Endothelial cell of umbilical vein (primary cell): ENCODE results near the gene TRMT44. TPM values are rescaled to one million over a fixed set of nuclear protein-coding genes. Genes with fewer than 3 reads are reported as not detected.

Source experiments
- BruUV-seq: library from RNA; stranded (reverse); fragments of 400-500 nt; replicated peaks from 2 replicates; lab custom pipeline; 2021; lab: Mats Ljungman, UMichigan
- CTCF ChIA-PET: fragments of 300-600, 350-600 bp; sonication (Branson Sonifier 250); formaldehyde crosslinking; loops from one replicate; lab custom pipeline; 2021; ENCODE audit warnings: antibody characterized with exemption, inconsistent platforms; lab: Charles Lee
- POLR2A ChIA-PET: fragments of 300-600, 350-600 bp; sonication (Branson Sonifier 250); formaldehyde crosslinking; loops from one replicate; lab custom pipeline; 2021; ENCODE audit warnings: antibody characterized with exemption, inconsistent platforms; lab: Charles Lee
- DNase-seq: peaks from one replicate; pipeline ENCODE4 v3.0.0-alpha.2; 2011; ENCODE audit warnings: low read depth, low spot score
- FAIRE-seq: peaks from 2 replicates; lab custom pipeline; 2011; peaks lifted over from hg19 to GRCh38; lab: Jason Lieb, UNC
- H2AFZ ChIP-seq: 2 replicates; pipeline ENCODE4 v1.6.0; 2012; ENCODE audit warnings: low read depth, low read length, control low read depth, inconsistent platforms
- H3K27ac ChIP-seq: 2 replicates; pipeline ENCODE4 v1.5.1; 2011; ENCODE audit warnings: low read depth, mild to moderate bottlenecking, control low read depth, low read length, moderate library complexity; ENCODE audit not compliant: insufficient read depth
- H3K27me3 ChIP-seq, 2 experiments: 2 replicates each; pipeline versions ENCODE4 v1.6.0 to v1.6.1; 2011; ENCODE audit warnings: low read length in 2 of 2, mixed read lengths in 1 of 2; ENCODE audit not compliant: control insufficient read depth in 2 of 2, insufficient read depth in 2 of 2
- H3K36me3 ChIP-seq, 2 experiments: 2 replicates in 1 of 2; 3 replicates in 1 of 2; pipeline ENCODE4 v1.5.1; 2011; ENCODE audit warnings: low read length in 2 of 2, mild to moderate bottlenecking in 1 of 2, moderate library complexity in 1 of 2; ENCODE audit not compliant: control insufficient read depth in 2 of 2, insufficient read depth in 2 of 2; ENCODE audit errors: extremely low read depth in 1 of 2
- H3K4me1 ChIP-seq: 3 replicates; pipeline ENCODE4 v1.5.1; 2011; ENCODE audit warnings: mild to moderate bottlenecking, low read length; ENCODE audit not compliant: control insufficient read depth, insufficient read depth; ENCODE audit errors: extremely low read depth
- H3K4me2 ChIP-seq: 2 replicates; pipeline ENCODE4 v1.6.1; 2011; ENCODE audit warnings: low read length, control low read depth, mixed read lengths; ENCODE audit not compliant: insufficient read depth
- H3K4me3 ChIP-seq, 3 experiments: fragments of 200-600 bp in 1 of 3; sonication (generic), shearing (Covaris generic) in 1 of 3; replicated peaks in 1 of 3; 2 replicates each; pipeline ENCODE4 v1.5.1; 2011 to 2016; ENCODE audit warnings: control low read depth in 3 of 3, low read length in 3 of 3, mild to moderate bottlenecking in 2 of 3, inconsistent platforms in 1 of 3, low read depth in 1 of 3, moderate library complexity in 1 of 3; ENCODE audit not compliant: insufficient read depth in 1 of 3
- H3K79me2 ChIP-seq: 2 replicates; pipeline ENCODE4 v1.6.0; 2012; ENCODE audit warnings: low read length, inconsistent platforms; ENCODE audit not compliant: control insufficient read depth, insufficient read depth
- H3K9ac ChIP-seq: replicated peaks from 2 replicates; pipeline ENCODE3; 2011; ENCODE audit warnings: low read length, control low read depth; ENCODE audit not compliant: insufficient read depth; ENCODE audit errors: extremely low read depth
- H3K9me1 ChIP-seq: replicated peaks from 3 replicates; pipeline ENCODE4 v1.6.0; 2011; ENCODE audit warnings: mild to moderate bottlenecking, low read length; ENCODE audit not compliant: control insufficient read depth, insufficient read depth; ENCODE audit errors: extremely low read depth
- H3K9me3 ChIP-seq: replicated peaks from 2 replicates; pipeline ENCODE4 v1.5.1; 2012; ENCODE audit warnings: low read length, inconsistent platforms; ENCODE audit not compliant: control insufficient read depth, insufficient read depth
- H4K20me1 ChIP-seq: replicated peaks from 2 replicates; pipeline ENCODE3; 2011; ENCODE audit warnings: mild to moderate bottlenecking, low read length; ENCODE audit not compliant: control insufficient read depth, insufficient read depth; ENCODE audit errors: extremely low read depth
- EZH2 ChIP-seq: IDR thresholded peaks from 2 replicates; pipeline ENCODE4 v1.6.1; 2012; ENCODE audit warnings: borderline replicate concordance, low read depth, mild to moderate bottlenecking, moderate library complexity, low read length, inconsistent platforms; ENCODE audit not compliant: severe bottlenecking
- FOS ChIP-seq: IDR thresholded peaks from 2 replicates; pipeline ENCODE4 v1.6.1; 2011; ENCODE audit warnings: mild to moderate bottlenecking, low read length, moderate library complexity, borderline replicate concordance; ENCODE audit not compliant: insufficient read depth
- GATA2 ChIP-seq: IDR thresholded peaks from 2 replicates; pipeline ENCODE4 v1.7.0; 2011; ENCODE audit warnings: low read depth, mild to moderate bottlenecking, moderate library complexity, mixed read lengths, low read length; ENCODE audit not compliant: insufficient read length, insufficient read depth
- JUN ChIP-seq: IDR thresholded peaks from 2 replicates; pipeline ENCODE4 v1.6.1; 2011; ENCODE audit warnings: borderline replicate concordance, low read depth; ENCODE audit not compliant: insufficient read length, insufficient read depth
- MYC ChIP-seq: IDR thresholded peaks from one replicate; pipeline ENCODE4 v1.6.1; 2011; ENCODE audit warnings: mild to moderate bottlenecking, low read depth, low read length
- POLR2A ChIP-seq: IDR thresholded peaks from 2 replicates; pipeline ENCODE4 v1.6.1; 2012; ENCODE audit warnings: low read depth, mild to moderate bottlenecking, control low read depth, low read length
- POLR2AphosphoS5 ChIP-seq: IDR thresholded peaks from 2 replicates; pipeline ENCODE4 v1.6.1; 2012; ENCODE audit warnings: low read depth, mild to moderate bottlenecking, control low read depth, low read length, moderate library complexity; ENCODE audit not compliant: insufficient read depth
- dilution Hi-C: fragments of 300-500 bp; cut with MboI; formaldehyde crosslinking; loops from one replicate; pipeline ENCODE4 v1.15.0; 2019; ENCODE audit warnings: low sequenced_read_pairs; ENCODE audit not compliant: extremely low pct_ligation_motif_present
- intact Hi-C: fragments of 100-400 bp; cut with micrococcal nuclease; formaldehyde crosslinking; loops from one replicate; pipeline ENCODE4 v1.10.0; 2022
- polyA plus RNA-seq, 4 experiments: library from polyadenylated mRNA; depleted of rRNA in 3 of 4; stranded (reverse) in 3 of 4; unstranded in 1 of 4; fragments of >200 nt; gene quantifications; 2 replicates each; pipeline versions ENCODE4 v1.2.1 to v1.2.3, GENCODE V29; 2011 to 2012; ENCODE audit warnings: missing spikeins in 1 of 4
- total RNA-seq: library from RNA; stranded (reverse); gene quantifications from 2 replicates; pipeline ENCODE4 v1.2.3, GENCODE V29; 2021
- TF ChIP-seq, protein P1 (sequence below): IDR thresholded peaks from 2 replicates; pipeline ENCODE4 v1.6.1; 2011; ENCODE audit not compliant: insufficient read depth, insufficient read length
- TF ChIP-seq, protein P2 (sequence below), 2 donors: IDR thresholded peaks; 1 replicate in 1 of 2; 2 replicates in 1 of 2; pipeline ENCODE4 v1.5.1; 2011; ENCODE audit warnings: low read length in 2 of 2, mild to moderate bottlenecking in 2 of 2, moderate library complexity in 2 of 2, control low read depth in 1 of 2, inconsistent platforms in 1 of 2, low read depth in 1 of 2; ENCODE audit not compliant: insufficient read depth in 1 of 2; ENCODE audit errors: extremely low read depth in 1 of 2

TRMT44 gene
- total and polyA plus RNA-seq, 2 donors (not counting 3 experiments of a cell fraction or from before 2014, with no cell fraction given), result 10.4 to 17.3 TPM

GRCh38 chr4:8514391-8514790 is 73.8 kb downstream of the TRMT44 start:
- Histone ChIP-seq H3K27me3 (no peaks in the 10 kb centered on the region), H4K20me1 (no peaks in the 10 kb centered on the region), H3K9me1 (no peaks in the 10 kb centered on the region), H3K9me3 (no peaks in the 10 kb centered on the region), H3K4me3 (no peak overlapping the region), H3K4me1 (no peaks in the 10 kb centered on the region), H3K79me2 (no peaks in the 10 kb centered on the region), H3K4me2 (no peak overlapping the region), H3K27ac (no peak overlapping the region), H3K36me3 (no peaks in the 10 kb centered on the region), H3K9ac (no peak overlapping the region), H2AFZ (no peak overlapping the region)
- no peak for FAIRE-seq
- ChIA-PET CTCF (no interaction called here), POLR2A (no interaction called here)
- no peak for DNase-seq
- TF ChIP-seq POLR2AphosphoS5 (no peak), POLR2A (no peak), MYC (no peak), EZH2 (no peak), JUN (no peak), FOS (no peak)
- TF ChIP-seq, protein P1, sequence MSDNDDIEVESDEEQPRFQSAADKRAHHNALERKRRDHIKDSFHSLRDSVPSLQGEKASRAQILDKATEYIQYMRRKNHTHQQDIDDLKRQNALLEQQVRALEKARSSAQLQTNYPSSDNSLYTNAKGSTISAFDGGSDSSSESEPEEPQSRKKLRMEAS, result no peak
- intact Hi-C loops, result no loop called here
- BruUV-seq, result no TSS peak
- dilution Hi-C loops, result no loop called here

DNA sequence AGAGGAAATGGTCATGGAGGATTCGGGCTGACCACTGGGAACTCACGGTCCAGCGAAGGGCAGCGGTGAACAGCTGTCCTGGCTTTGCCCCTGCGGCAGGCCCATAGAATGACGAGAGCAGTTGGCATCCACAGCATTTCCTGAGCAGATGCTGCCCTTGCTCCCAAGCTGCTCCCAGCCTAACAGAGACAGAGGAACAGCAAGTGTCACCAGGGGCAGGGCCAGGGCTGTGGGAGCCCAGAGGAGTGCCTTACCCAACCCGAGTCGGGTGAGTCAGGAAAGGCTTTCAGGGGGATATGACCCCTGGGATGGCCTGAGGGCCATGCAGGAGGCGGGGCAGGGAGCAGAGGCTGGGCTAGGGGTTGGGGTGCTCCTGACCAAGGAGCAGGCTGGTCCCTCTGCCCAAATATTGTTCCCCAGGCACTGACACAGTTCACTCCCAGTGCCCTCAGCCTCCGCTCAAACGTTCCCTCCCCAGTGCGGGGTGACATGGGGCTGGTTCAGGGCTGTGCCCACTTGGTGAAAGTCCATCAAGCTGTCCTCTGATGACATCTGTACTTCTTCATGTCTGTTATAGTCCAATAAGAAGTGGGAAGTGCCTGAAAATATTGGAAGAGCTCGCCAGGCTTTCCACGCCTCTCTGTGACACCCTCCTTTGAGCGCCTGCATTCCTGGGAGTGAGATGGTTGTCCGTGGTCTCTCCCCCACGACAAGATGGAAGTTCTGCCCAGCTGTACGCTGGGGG is 74.9 kb downstream of the TRMT44 start:
- H3K4me2 ChIP-seq, result no peak overlapping the region
- H3K9me1 ChIP-seq, result no peaks in the 10 kb centered on the region
- no peak overlapping the region for H3K9ac ChIP-seq
- ChIA-PET POLR2A (no interaction called here), CTCF (no interaction called here)
- no peak overlapping the region for H3K27ac ChIP-seq
- H3K4me1 ChIP-seq, result no peaks in the 10 kb centered on the region
- no peak overlapping the region for H2AFZ ChIP-seq
- H3K27me3 ChIP-seq, result no peaks in the 10 kb centered on the region
- no TSS peak for BruUV-seq
- no peaks in the 10 kb centered on the region for H3K9me3 ChIP-seq
- FAIRE-seq (no peak), DNase-seq (no peak)
- no peaks in the 10 kb centered on the region for H3K36me3 ChIP-seq
- TF ChIP-seq EZH2 (no peak), POLR2A (no peak), POLR2AphosphoS5 (no peak), GATA2 (no peak), MYC (no peak), FOS (no peak), JUN (no peak)
- TF ChIP-seq, protein P2, sequence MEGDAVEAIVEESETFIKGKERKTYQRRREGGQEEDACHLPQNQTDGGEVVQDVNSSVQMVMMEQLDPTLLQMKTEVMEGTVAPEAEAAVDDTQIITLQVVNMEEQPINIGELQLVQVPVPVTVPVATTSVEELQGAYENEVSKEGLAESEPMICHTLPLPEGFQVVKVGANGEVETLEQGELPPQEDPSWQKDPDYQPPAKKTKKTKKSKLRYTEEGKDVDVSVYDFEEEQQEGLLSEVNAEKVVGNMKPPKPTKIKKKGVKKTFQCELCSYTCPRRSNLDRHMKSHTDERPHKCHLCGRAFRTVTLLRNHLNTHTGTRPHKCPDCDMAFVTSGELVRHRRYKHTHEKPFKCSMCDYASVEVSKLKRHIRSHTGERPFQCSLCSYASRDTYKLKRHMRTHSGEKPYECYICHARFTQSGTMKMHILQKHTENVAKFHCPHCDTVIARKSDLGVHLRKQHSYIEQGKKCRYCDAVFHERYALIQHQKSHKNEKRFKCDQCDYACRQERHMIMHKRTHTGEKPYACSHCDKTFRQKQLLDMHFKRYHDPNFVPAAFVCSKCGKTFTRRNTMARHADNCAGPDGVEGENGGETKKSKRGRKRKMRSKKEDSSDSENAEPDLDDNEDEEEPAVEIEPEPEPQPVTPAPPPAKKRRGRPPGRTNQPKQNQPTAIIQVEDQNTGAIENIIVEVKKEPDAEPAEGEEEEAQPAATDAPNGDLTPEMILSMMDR (IDR thresholded peaks at IDR 0.05; ENCODE audit: extremely low read depth in 1 of 2, insufficient read depth in 1 of 2, low read depth in 1 of 2, low read length in 2 of 2), result no peak
- TF ChIP-seq, protein P1, result no peak
- no peaks in the 10 kb centered on the region for H3K79me2 ChIP-seq
- intact Hi-C loops, result no loop called here
- dilution Hi-C loops, result no loop called here
- no peak overlapping the region for H3K4me3 ChIP-seq
- no peaks in the 10 kb centered on the region for H4K20me1 ChIP-seq
